Fibroblast of lung (primary cell): Measurements from ENCODE around the gene THAP4.

Experiments used
- CTCF ChIP-seq, 2 donors: IDR thresholded peaks in 1 of 2; conservative IDR thresholded peaks in 1 of 2; 1 replicate in 1 of 2; 2 replicates in 1 of 2; pipeline ENCODE4 v1.5.1; 2011 to 2012; ENCODE audit warnings: low read length in 2 of 2, control low read depth in 1 of 2, inconsistent platforms in 1 of 2, low read depth in 1 of 2, mild to moderate bottlenecking in 1 of 2
- EZH2 ChIP-seq: IDR thresholded peaks from 2 replicates; pipeline ENCODE4 v1.5.1; 2012; ENCODE audit warnings: low read length, control low read depth, mild to moderate bottlenecking; ENCODE audit errors: missing control alignments

- TF ChIP-seq CTCF (conservative IDR thresholded peaks at IDR 0.05 in 1 of 2, IDR thresholded peaks at IDR 0.05 in 1 of 2; ENCODE audit: low read depth in 1 of 2, low read length in 2 of 2) (peak in 1 of 2 donors; percentile 4), EZH2 (no peak)
These were observed 38.9 kb upstream of the THAP4 start for GRCh38 chr2:241675885-241676284.
